Skeletal muscle tissue (tissue), 4 donors: ENCODE measurements around the gene UBA3. TPM values are rescaled to one million over a fixed set of nuclear protein-coding genes. Genes with fewer than 3 reads are reported as not detected.
A peak's percentile ranks its signal among the peaks of the same experiment; 100 is the strongest.

Experiments used
- H3K27ac ChIP-seq: one replicate; pipeline ENCODE4 v1.7.0; 2013; ENCODE audit warnings: mild to moderate bottlenecking, low read depth, low read length, inconsistent platforms
- H3K27me3 ChIP-seq, 3 donors: one replicate each; pipeline ENCODE4 v1.7.0; 2013; ENCODE audit warnings: low read length in 3 of 3; ENCODE audit not compliant: control insufficient read depth in 3 of 3, insufficient read depth in 3 of 3
- H3K36me3 ChIP-seq, 3 donors: one replicate each; pipeline ENCODE4 v1.7.0; 2013; ENCODE audit warnings: low read length in 3 of 3; ENCODE audit not compliant: control insufficient read depth in 3 of 3, insufficient read depth in 3 of 3
- H3K4me1 ChIP-seq, 3 donors: one replicate each; pipeline ENCODE4 v1.7.0; 2013; ENCODE audit warnings: low read length in 3 of 3, mild to moderate bottlenecking in 3 of 3; ENCODE audit not compliant: control insufficient read depth in 3 of 3, insufficient read depth in 3 of 3
- H3K4me3 ChIP-seq, 3 donors: one replicate each; pipeline ENCODE4 v1.7.0; 2013; ENCODE audit warnings: low read length in 3 of 3
- H3K9ac ChIP-seq, 3 donors: one replicate each; pipeline ENCODE4 v1.7.0; 2013; ENCODE audit warnings: low read length in 3 of 3, mild to moderate bottlenecking in 3 of 3, moderate library complexity in 2 of 3, low read depth in 1 of 3
- H3K9me3 ChIP-seq, 3 donors: one replicate each; pipeline ENCODE4 v1.7.0; 2013; ENCODE audit warnings: low read length in 3 of 3; ENCODE audit not compliant: control insufficient read depth in 3 of 3
- total RNA-seq: library from RNA; depleted of rRNA; stranded (reverse); fragments of >200 nt; gene quantifications from one replicate; pipeline ENCODE4 v1.2.3, GENCODE V29; 2014
- donor health status: Osteomylitis.

UBA3 gene
- total RNA-seq, result 48.5 TPM

DNA sequence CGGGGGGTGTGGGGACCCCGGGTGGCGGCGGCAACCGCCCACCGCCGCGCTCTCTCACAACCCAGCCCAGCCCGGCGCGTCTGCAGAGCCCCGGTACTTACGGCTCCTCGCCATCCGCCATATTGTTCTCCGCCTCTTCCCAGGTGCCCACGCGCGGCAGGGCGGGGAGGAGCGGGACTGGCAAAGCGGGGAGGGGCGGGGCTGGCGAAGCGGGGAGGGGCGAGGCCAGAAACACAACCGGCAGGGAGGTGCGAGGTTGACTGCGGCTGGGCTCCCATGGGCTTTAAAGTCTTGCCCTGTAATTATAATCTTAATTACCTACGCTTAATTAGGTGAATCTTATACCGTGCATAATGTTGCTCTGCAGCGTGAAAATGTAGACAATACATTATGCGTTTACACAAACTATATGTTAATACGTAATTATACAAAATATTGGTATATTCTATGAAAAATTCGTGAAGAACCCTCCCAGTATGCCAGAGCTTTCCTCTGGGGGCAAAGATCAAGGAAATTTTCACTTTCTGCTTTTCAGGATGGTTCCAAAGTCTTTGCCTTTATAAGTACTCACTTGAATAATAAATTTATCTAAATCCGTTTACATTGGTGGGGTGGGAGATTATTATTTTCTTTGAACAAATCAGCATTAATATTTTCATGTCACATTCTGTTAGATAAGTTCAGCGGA is at the start of gene UBA3:
TSS of gene UBA3 (minus strand) at position 133 of the 688 bp plus-strand sequence. CDS start at position 121, 12 bp downstream.
- peak within 1 kb of the TSS; percentile 73 to 79 (median 76) for H3K9ac ChIP-seq
- H3K27ac ChIP-seq, result peak within 1 kb of the TSS; percentile 25
- no peaks in the 10 kb centered on the region for H3K9me3 ChIP-seq
- peak within 1 kb of the TSS; percentile 72 to 78 (median 75) for H3K4me3 ChIP-seq
- H3K4me1 ChIP-seq, result peaks cover 43 to 50% (median 49%) of the 10 kb centered on the region in 3 donors
- peaks cover 0 to 4% (median 3%) of the 10 kb centered on the region in 3 donors for H3K36me3 ChIP-seq
- H3K27me3 ChIP-seq, result no peaks in the 10 kb centered on the region

DNA sequence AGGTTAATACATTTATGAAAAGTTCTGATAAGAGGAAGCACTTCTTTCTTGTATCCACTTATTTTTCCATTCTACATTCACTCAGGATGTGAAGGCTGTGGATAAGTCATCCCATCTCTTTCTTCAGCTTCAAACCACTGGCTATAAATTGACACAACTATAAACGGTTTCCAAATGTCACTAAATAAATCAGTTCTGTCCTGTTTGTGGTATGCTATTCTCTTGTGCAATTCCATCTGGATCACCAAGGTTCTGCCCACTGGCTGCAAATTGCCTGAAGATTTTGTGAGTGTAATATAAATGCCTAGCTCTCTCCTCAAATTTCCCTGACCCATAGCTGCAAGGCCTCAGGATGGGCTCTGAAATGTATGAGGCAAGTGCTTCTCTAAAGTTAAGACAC is 49.4 kb upstream of the UBA3 start:
- no peaks in the 10 kb centered on the region for H3K27me3 ChIP-seq
- H3K9ac ChIP-seq, result no peak overlapping the region
- no peaks in the 10 kb centered on the region for H3K36me3 ChIP-seq
- no peak overlapping the region for H3K4me3 ChIP-seq
- H3K27ac ChIP-seq, result peak overlapping the region; percentile 21
- H3K9me3 ChIP-seq, result no peaks in the 10 kb centered on the region
- H3K4me1 ChIP-seq, result peaks cover 8 to 31% (median 18%) of the 10 kb centered on the region in 3 donors

DNA sequence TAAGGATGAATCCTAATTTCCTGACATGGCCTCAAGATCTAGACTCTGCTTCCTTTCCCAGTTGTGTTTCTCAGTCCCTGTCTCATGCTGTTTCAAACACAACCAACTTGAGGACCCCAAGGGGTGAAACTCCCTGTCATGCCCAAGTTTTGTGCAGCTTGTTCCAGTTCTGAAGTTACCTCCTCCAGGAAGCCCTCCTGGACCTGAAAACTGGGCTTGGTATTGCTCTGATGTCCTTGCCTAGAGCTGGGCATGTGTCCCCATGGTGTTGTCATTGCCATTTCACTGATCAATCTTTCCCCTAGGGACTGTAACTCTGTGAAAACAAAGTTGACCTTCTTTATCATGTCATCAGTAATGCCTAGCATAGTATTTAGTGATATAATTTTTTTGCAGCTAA is 48.3 kb upstream of the UBA3 start:
- peak overlapping the region; percentile 21 for H3K27ac ChIP-seq
- no peak overlapping the region for H3K9ac ChIP-seq
- no peak overlapping the region for H3K4me3 ChIP-seq
- no peaks in the 10 kb centered on the region for H3K9me3 ChIP-seq
- no peaks in the 10 kb centered on the region for H3K27me3 ChIP-seq
- H3K4me1 ChIP-seq, result peaks cover 10 to 31% (median 18%) of the 10 kb centered on the region in 3 donors
- H3K36me3 ChIP-seq, result no peaks in the 10 kb centered on the region

DNA sequence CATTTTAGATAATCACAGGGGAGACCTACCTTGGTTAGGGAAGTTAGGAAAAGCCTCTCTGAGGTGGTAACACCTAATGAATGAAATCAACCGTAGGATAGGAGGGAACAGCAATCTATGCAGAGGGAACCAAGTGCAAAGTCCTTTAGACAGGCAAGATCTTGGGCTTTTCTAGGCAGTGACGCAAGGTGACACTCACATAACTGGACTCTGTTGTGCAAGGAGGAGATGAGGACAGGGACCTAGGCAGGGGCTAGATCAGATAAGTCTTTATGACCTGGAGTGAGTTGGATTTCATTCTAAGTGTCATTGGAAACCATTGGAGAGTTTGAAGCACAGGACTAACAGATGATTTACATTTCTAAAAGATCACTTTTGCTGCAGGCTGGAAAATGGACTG is 46.8 kb upstream of the UBA3 start:
- no peak overlapping the region for H3K9ac ChIP-seq
- no peaks in the 10 kb centered on the region for H3K27me3 ChIP-seq
- no peaks in the 10 kb centered on the region for H3K9me3 ChIP-seq
- H3K4me3 ChIP-seq, result no peak overlapping the region
- H3K27ac ChIP-seq, result no peak overlapping the region
- H3K36me3 ChIP-seq, result no peaks in the 10 kb centered on the region
- H3K4me1 ChIP-seq, result peaks cover 11 to 31% (median 25%) of the 10 kb centered on the region in 3 donors

DNA sequence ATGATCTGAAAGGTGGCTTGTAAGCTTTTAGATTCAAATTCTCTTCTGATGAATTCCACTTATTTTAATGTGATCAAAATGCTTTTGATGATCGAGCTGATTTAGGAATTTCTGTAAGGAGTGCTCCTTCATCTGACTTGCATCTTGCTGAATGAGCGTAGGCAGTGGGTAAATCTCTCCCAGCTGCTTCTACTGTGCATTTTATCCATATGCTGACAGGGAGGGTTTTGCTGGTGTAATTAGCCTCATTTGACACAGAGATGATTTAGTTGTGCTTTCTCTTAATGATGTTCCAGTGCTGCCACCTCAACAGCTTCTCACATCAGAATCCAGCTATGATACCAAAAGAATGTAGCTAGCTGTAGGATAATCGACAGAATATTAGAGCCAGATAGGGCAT is 46.1 kb upstream of the UBA3 start:
- Histone ChIP-seq H3K4me3 (no peak overlapping the region), H3K9ac (no peak overlapping the region), H3K27ac (no peak overlapping the region), H3K36me3 (no peaks in the 10 kb centered on the region), H3K27me3 (no peaks in the 10 kb centered on the region), H3K4me1 (peaks cover 11 to 31% (median 25%) of the 10 kb centered on the region in 3 donors), H3K9me3 (no peaks in the 10 kb centered on the region)

DNA sequence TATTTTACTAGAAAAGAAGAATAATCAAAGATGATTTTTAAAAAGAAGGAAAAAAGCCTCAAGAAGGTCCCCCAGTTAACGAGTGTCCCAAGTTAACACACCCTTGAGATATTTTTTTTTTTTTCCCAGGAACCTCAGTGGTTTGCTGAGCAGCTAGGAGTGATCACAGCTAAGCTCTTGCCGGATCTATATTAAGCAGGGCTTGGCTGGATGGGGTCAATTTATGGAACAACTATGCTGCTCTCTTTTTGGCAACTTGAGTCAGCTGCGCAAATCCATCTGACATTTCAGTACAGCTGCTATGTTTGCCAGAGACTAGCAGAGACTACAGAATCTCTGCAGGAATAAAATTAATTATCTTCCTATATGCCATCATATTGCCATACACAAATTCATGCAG is 42.2 kb upstream of the UBA3 start, which contains the start of gene LMOD3:
TSS of gene LMOD3 (minus strand) at position 193 of the 400 bp plus-strand sequence. CDS start 209 bp downstream, outside the sequence.
- H3K36me3 ChIP-seq, result peaks cover 2 to 15% (median 12%) of the 10 kb centered on the region in 3 donors
- H3K4me3 ChIP-seq, result peak within 1 kb of the TSS; percentile 71 to 80 (median 73)
- H3K9ac ChIP-seq, result peak within 1 kb of the TSS; percentile 80 to 91 (median 81)
- H3K4me1 ChIP-seq, result peaks cover 13 to 21% (median 20%) of the 10 kb centered on the region in 3 donors
- H3K27me3 ChIP-seq, result no peaks in the 10 kb centered on the region
- H3K27ac ChIP-seq, result peak within 1 kb of the TSS; percentile 91
- no peaks in the 10 kb centered on the region for H3K9me3 ChIP-seq

DNA sequence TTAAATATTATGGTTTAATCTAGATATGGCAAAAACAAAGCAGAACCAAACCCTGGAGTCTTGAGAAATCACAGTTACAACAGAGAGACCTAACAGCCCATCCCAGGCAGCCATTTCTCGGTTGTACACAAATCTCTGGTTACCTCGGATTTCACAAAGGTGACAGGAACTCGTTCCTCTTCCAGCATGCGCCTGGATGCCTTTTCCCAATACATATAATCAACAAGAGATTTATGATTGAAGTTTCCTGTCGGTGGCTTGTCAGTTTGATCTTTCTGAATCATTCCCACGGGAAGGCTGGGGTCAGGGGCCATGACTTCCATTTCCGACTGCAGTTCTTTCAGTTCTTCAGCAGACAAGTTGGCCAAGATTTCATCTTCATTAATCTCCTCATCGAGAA is 41.8 kb upstream of the UBA3 start:
- no peaks in the 10 kb centered on the region for H3K27me3 ChIP-seq
- peak overlapping the region; percentile 80 to 91 (median 81) for H3K9ac ChIP-seq
- H3K9me3 ChIP-seq, result no peaks in the 10 kb centered on the region
- peak overlapping the region; percentile 71 to 80 (median 73) for H3K4me3 ChIP-seq
- peak overlapping the region; percentile 91 for H3K27ac ChIP-seq
- H3K36me3 ChIP-seq, result peaks cover 2 to 15% (median 12%) of the 10 kb centered on the region in 3 donors
- H3K4me1 ChIP-seq, result peaks cover 11 to 20% (median 16%) of the 10 kb centered on the region in 3 donors

DNA sequence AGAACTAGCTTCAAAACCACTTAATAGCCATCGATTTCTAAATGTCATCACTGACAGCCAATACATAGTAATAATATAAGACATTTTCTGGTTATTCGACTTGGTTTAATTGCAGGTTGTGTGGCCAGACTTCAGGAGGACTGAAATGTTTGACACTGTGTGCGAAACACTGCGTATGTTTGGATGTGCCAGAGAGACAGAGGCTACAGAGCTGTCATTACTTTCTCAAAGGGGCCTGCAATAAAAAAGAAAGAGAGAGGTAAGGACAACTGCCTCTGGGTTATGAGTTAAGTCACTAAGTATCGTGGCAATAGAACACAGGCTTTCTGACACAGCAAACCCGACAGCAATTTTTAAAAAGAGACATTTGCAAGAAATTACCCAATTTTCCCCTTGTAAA is 41.3 kb upstream of the UBA3 start:
- Histone ChIP-seq H3K4me3 (peak overlapping the region; percentile 71 to 80 (median 73)), H3K36me3 (peaks cover 2 to 15% (median 12%) of the 10 kb centered on the region in 3 donors), H3K9ac (peak overlapping the region; percentile 80 to 91 (median 81)), H3K27ac (peak overlapping the region; percentile 91), H3K4me1 (peaks cover 8 to 16% (median 12%) of the 10 kb centered on the region in 3 donors), H3K9me3 (no peaks in the 10 kb centered on the region), H3K27me3 (no peaks in the 10 kb centered on the region)

DNA sequence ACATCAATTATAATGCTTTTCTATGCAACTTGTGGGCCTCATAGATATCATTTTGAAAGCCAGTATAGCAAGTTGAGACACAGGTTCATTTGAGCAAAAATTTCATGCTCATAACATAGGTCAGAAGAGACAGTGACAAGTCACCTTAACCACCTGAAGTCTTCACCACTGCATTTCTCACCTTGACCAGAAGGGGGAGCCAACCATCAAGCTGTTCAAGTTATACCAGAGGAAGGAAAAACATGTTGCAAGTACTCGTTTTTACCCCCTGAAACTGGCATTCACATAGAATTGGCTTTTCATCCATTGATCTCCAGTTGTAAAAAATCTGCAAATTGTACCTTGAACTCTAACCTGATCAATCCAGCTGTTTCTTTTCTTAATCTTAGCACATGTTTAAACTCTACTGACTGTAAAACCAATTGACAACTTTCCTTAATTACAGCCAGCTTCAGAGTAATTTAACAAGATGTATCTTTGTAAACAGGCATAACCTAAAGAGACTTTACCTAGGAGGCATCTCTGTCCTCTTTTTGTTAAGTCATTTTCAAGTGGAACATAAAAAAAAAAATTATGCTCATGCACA is 40.8 kb upstream of the UBA3 start:
- peaks cover 8 to 13% (median 8%) of the 10 kb centered on the region in 3 donors for H3K4me1 ChIP-seq
- peak overlapping the region; percentile 91 for H3K27ac ChIP-seq
- H3K9me3 ChIP-seq, result no peaks in the 10 kb centered on the region
- H3K9ac ChIP-seq, result peak overlapping the region; percentile 80 to 91 (median 81)
- no peaks in the 10 kb centered on the region for H3K27me3 ChIP-seq
- H3K36me3 ChIP-seq, result peaks cover 2 to 15% (median 12%) of the 10 kb centered on the region in 3 donors
- peak overlapping the region; percentile 71 to 80 (median 73) for H3K4me3 ChIP-seq

DNA sequence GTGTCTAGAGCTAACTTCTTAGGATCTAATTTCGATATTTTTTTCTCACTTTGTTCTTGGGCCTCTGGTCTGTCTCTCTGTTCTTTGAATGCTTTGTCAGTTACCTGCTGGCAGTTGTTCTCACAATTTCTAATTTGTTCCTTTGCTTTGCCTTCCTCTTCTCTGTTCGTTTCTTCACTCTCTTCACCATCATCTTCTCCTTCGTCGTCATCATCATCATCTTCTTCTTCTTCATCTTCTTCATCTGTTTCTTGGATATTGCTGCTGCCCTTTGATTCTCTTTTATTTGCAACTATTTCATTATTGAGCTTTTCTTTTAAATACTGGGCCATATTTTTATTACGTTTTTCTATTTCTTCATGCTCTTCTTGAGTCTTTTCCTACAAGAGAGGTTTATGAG is 39.5 kb upstream of the UBA3 start:
- peak overlapping the region; percentile 54 to 66 (median 63) for H3K4me3 ChIP-seq

More for the DNA sequence above, 39.5 kb upstream of the UBA3 start:
- Histone ChIP-seq H3K27me3 (no peaks in the 10 kb centered on the region), H3K9ac (peak overlapping the region in 2 of 3 donors; percentile 58 to 81), H3K27ac (peak overlapping the region; percentile 79), H3K9me3 (no peaks in the 10 kb centered on the region), H3K36me3 (peaks cover 2 to 19% (median 14%) of the 10 kb centered on the region in 3 donors), H3K4me1 (peaks cover 9 to 19% (median 14%) of the 10 kb centered on the region in 3 donors)
